Tibial nerve (tissue), 4 donors: ENCODE results near the gene LRBA.

Experiments
- EP300 ChIP-seq, 2 donors: sonication (generic); formaldehyde crosslinking; IDR thresholded peaks; one replicate each; pipeline ENCODE4 v1.6.1; 2017; ENCODE audit warnings: antibody characterized with exemption in 2 of 2, mild to moderate bottlenecking in 1 of 2
- POLR2A ChIP-seq, 2 donors: fragments of 450-650 bp; IDR thresholded peaks; one replicate each; pipeline ENCODE4 v1.6.1; 2017; ENCODE audit warnings: antibody characterized with exemption in 2 of 2, mild to moderate bottlenecking in 2 of 2, moderate library complexity in 2 of 2
- TF ChIP-seq, protein P1 (sequence below), 5 experiments: fragments of 200-600 bp in 3 of 5; fragments of 450-650 bp in 2 of 5; sonication (generic) in 3 of 5; IDR thresholded peaks; one replicate each; pipeline ENCODE4 v1.5.1; 2016 to 2019; ENCODE audit warnings: antibody characterized with exemption in 5 of 5, mild to moderate bottlenecking in 3 of 5, moderate library complexity in 2 of 5

DNA sequence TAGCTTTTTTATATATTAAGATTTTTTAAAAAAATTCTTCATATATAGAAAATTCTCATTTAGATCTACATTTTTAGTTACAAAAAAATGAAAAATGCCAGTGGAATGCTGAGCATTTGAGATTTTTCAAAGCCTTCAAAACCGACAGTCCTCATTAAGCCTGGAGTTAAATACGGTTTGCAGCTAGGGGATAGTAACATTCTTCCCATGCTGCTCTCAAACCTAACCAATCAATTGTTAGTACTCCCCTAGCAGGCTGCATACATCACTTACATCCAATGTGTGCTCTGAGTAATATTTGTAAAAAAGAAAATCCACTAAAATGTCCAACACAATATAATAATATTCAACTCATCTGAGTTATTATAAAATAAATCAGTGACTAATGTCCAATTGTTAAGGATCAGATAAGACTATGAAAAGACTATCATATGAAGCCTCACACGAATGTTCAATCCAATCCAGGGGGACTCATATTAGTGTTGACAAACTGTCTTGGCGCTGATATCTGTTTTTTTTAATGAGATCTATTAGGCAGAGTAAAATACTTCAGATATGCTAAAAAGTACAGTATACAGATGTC is 660.8 kb downstream of the LRBA start:
- TF ChIP-seq, protein P1, sequence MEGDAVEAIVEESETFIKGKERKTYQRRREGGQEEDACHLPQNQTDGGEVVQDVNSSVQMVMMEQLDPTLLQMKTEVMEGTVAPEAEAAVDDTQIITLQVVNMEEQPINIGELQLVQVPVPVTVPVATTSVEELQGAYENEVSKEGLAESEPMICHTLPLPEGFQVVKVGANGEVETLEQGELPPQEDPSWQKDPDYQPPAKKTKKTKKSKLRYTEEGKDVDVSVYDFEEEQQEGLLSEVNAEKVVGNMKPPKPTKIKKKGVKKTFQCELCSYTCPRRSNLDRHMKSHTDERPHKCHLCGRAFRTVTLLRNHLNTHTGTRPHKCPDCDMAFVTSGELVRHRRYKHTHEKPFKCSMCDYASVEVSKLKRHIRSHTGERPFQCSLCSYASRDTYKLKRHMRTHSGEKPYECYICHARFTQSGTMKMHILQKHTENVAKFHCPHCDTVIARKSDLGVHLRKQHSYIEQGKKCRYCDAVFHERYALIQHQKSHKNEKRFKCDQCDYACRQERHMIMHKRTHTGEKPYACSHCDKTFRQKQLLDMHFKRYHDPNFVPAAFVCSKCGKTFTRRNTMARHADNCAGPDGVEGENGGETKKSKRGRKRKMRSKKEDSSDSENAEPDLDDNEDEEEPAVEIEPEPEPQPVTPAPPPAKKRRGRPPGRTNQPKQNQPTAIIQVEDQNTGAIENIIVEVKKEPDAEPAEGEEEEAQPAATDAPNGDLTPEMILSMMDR (IDR thresholded peaks at IDR 0.05) = no peak
- no peak for TF ChIP-seq EP300 (IDR thresholded peaks at IDR 0.05)
- TF ChIP-seq POLR2A (IDR thresholded peaks at IDR 0.05) = no peak
